Embryonic facial prominence (tissue), 1 donor: ENCODE measurements around the gene PAX4.
"Not testable (repeated sequence)": the region's sequence is repeated elsewhere in the genome, so short reads cannot be mapped to it uniquely, and the experiment has no call there.

Experiments
- DNase-seq: peaks from one replicate; pipeline ENCODE4 v3.0.0-alpha.2; 2016; ENCODE audit errors: extremely low spot score

The PAX4 gene

GRCh38 chr7:127585044-127585953 is 32.6 kb downstream of the PAX4 start, which contains the start of gene GCC1:
Gene GCC1 (minus strand): TSS chr7:127585596. CDS start chr7:127585182, 414 bp downstream.
- DNase-seq = peak; percentile 78

GRCh38 chr7:127584648-127585043 is 33.3 kb downstream of the PAX4 start:
- DNase-seq = no peak

DNA sequence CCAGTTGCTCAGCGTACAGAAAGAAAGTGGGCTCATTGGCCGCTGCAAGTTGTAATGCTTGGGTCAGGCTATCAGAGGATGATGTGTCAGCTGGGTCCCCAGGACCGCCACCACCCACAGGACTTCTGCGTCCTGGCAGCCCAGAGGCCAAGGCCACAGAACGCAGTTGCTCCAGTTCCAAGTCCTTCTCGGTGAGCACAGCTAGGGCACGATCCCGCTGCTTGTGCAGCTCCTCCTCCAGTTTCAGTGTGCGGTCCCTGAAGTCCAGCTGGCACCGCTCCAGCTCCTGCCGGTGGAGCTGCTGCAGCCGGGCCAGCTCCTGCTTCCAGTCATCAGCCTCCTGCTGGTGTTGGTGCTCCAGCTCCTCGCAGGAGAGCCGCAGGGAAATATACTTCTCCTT is 35.6 kb downstream of the PAX4 start:
- DNase-seq = no peak

DNA sequence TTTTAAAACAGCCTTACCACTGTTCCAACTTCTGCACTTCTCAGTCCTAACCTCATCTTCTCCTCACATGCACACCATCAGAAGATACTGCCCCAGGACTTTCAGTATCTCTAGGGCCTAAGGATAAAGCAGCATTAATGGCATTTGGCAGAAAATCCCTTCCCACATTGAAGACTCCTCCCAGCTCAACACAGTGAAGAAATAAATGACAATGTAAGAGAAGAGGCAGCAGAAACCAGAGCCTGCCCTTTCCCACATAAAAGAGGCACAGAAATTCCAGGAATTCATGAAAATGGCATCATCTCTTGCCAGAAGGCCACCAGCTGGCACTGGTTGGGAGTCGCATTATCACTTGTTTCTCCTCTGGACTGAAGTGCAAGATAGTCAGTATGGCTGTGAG is 36.2 kb downstream of the PAX4 start:
- no peak for DNase-seq

- no peak for DNase-seq
These were observed 37.3 kb downstream of the PAX4 start for GRCh38 chr7:127580612-127581011.

GRCh38 chr7:127578711-127579275 is 39.1 kb downstream of the PAX4 start:
- no peak for DNase-seq

- no peak for DNase-seq
These were observed 39.8 kb downstream of the PAX4 start for GRCh38 chr7:127578036-127578684.

- DNase-seq = no peak
These were observed 46.0 kb downstream of the PAX4 start for GRCh38 chr7:127571741-127572505.

DNA sequence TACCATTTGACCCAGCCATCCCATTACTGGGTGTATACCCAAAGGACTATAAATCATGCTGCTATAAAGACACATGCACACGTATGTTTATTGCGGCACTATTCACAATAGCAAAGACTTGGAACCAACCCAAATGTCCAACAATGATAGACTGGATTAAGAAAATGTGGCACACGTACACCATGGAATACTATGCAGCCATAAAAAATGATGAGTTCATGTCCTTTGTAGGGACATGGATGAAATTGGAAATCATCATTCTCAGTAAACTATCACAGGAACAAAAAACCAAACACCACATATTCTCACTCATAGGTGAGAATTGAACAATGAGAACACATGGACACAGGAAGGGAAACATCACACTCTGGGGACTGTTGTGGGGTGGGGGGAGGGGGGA is 49.9 kb downstream of the PAX4 start:
- not testable (repeated sequence) for DNase-seq

DNA sequence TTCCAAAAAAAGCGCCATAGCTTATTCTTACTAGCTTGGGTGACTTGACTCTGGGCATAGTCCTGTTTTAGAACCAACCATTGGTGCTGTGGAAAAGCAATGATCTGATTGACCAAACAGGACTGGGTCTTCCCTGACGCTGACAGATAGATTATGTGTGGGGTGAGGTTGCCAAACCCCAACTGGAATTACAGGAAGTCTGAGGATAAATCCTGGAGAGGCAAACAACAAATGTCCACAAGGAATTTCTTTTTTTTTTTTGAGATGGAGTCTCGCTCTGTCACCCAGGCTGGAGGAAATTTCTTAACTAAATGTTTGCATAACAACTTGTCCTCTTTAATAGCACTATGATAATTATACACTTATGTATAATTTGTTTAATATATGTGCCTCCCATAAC is 51.7 kb downstream of the PAX4 start:
- no peak for DNase-seq
